ENCODE measurements around the gene CIDEB. TPM values are rescaled to one million over a fixed set of nuclear protein-coding genes. Genes with fewer than 3 reads are reported as not detected.
A peak's percentile ranks its signal among the peaks of the same experiment; 100 is the strongest.

Gene CIDEB
- polyA plus RNA-seq, 3 donors: 24.6 to 28.8 (median 26.5) TPM

DNA sequence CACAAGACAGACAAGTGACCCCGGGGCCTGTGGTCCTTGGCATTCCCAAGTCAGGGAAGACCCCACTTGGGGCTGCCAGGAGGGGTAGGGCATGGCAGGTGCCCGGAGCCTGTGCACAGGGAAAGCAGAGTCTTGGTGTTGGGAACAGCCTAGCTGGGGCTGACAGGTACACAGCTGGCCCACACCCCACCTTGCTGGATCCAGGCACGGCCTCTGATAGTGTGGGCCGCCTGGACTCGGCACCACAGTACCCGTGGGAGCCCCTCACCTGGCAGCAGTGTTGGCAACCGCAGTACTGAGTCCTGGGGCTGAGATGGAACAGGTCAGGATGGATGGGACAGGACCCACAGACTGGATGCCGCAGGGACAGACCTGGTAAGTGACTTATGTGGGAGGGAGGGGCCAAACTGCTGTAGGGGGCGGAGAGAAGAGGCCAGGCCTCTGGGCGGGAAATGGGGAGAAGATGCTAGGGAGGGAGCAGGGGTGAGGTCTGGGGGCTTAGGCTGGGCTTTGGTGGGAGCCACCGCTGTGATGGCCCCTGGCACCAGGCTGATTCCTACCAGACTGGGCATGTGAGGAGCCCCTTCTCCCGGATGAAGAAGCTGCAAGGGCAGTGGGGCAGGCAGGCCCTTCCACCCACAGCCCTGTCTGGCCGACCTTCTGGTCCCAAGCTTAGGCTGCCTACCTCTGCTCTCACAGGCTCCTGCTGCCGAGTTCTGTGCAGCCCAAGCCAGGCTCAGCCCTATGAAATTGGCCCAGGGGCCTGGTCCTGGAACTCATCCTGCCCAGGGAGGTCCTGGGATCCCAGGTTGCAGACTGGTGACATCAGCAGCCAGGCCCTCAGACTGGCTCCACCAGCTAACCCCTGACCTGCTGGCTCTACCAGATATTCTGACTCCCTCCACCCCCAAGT, 44.7 kb downstream of the CIDEB start, which contains the start of gene TGM1:
TSS of gene TGM1 (minus strand) at position 357 of the 913 bp plus-strand sequence. CDS start 825 bp downstream, outside the sequence.
- no peak for DNase-seq (ENCODE audit: extremely low read depth in 1 of 11, low read depth in 9 of 11, low spot score in 4 of 11)

DNA sequence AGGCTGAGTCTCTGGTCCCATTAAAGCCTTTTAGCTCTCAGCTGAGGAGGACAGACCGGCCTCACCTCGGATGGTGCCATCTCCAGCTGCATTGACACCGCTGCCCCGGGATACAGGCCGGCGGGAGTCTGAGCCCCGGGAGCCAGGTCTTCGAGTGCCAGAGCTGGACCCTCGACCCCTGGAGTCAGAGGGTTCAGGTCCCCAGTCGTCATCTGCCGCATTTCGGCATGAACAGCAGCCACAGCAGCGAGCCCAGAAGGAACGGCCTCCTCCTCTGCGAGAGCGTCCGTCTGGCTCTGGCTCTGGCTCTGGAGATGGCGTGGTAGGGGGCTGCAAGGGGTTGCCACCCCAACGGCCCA, 45.8 kb downstream of the CIDEB start:
- no peak for DNase-seq (ENCODE audit: extremely low read depth in 1 of 11, low read depth in 9 of 11, low spot score in 4 of 11)

DNA sequence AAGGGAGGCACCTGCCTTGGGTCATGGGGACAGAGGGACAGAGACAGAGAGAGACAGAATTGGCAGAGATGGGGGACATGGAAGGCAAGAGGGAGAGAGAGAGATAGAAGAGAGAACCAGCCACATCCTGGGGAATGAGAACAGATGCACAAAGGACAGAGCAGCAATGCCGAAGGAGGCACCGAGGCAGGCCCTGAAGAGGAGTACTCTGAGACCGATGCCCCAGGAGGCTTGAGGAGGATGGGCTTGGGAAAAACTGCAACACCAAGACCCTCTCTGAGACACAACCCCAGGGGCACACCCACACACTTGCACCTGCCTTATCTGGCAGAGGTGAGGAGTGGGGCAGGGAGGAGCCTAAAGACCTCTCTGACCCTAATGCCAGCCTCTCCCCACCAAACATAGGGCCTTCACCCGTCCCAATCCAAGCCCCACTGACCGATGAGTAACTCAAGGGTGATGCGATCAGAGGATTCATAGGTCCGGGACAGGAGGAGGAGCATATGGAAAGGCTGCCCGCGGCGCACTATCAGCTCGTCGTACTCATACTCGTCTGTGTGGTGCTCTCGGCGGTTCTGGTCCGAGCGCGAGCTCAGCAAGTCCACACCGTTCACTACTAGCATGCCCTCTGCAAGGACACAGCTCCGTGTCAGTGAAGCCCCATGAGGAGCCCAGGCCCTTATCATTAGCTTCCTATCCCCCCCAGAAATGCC, 46.4 kb downstream of the CIDEB start:
- DNase-seq (ENCODE audit: extremely low read depth in 1 of 11, low read depth in 9 of 11, low spot score in 4 of 11): no peak

DNA sequence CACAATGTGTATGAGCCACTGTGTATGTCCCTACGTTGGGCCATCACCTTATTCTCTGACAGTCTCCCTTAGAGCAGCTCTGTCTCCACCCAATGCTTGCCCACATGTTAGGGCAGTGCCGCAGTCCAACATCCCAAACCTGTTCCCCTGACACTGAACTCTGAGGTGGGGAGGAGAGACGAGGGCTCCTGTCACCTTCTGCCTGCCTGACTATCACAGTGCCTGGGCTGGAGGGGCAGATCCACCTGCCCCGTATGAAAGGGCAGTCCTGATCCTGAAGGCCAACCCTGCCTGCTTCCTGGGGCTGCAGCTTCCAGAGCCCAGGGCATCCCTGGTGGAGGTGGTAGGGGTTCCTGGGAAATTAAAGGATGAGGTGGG, 47.0 kb downstream of the CIDEB start:
- DNase-seq (ENCODE audit: extremely low read depth in 1 of 11, low read depth in 9 of 11, low spot score in 4 of 11): no peak

DNA sequence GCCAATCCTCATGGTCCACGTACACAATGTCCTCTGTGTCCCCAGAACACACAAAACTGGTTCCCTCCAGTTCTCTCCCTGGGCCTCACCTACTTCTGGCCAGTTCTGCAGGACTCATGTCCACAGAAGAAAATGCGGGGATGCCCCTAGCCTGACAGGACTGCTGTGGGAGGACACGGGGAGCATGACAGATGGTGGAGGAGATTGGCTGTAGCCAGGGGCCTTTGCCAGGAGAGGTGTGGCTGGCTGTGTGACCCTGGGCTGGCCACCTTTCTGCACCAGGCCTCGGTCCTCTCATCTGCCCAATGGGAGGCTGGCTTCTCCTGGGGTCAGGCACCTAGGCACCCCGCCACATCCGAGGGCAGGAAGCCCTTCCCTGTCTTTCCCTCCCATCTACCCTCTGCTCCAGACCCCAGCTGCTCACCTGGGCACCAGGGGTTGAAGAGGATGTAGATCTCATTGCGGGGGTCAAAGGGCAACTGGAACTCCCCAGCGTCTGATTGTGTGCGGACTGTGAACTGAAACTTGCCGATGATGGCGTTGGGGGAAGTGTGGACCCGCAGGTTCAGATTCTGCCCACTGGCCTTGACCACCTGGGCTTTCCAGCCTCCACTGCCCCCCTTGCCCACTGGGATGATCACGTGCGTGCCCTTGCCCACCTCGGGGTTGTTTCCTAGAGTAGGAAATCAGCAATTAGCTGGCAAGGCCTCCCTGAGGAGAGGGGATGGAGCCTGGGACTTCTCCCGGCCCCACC, 47.6 kb downstream of the CIDEB start:
- no peak for DNase-seq (ENCODE audit: extremely low read depth in 1 of 11, low read depth in 9 of 11, low spot score in 4 of 11)

DNA sequence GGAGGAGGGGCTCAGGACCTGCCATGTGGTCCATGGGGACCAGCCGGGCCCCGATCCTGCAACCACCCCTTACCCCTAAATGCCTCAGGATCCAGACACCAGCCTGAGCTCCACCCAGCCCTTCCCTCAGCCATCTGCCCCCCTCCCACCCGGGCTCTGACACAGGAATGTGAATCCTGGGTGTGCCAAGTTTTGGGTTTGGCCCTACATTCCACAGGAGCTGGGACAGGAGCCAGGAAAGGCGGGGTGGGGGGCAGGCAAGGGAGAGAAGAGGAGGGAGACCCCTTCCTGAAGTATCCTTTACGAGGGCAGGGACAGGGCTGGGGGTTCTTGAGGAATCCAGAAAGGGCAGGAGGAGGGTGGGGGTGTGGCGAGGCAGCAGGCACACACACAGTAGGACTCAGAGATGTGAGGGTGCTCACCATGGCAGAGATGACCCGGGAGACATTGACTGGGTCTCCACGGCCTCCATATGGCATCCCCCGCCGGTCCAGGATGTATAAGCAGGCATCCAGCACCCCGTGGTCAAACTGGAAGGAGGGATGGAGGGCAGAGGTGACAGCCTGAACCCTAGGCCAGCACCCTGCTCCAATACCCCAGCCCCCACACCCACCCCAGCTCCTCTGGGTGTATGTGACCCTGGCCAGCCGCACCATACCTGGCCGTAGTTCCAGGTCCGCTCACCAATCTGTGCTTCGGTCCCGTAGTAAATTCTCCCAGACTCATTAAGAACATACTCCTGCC, 48.3 kb downstream of the CIDEB start:
- DNase-seq (ENCODE audit: extremely low read depth in 1 of 11, low read depth in 9 of 11, low spot score in 4 of 11): peak in 1 of 11 donors; percentile 5

DNA sequence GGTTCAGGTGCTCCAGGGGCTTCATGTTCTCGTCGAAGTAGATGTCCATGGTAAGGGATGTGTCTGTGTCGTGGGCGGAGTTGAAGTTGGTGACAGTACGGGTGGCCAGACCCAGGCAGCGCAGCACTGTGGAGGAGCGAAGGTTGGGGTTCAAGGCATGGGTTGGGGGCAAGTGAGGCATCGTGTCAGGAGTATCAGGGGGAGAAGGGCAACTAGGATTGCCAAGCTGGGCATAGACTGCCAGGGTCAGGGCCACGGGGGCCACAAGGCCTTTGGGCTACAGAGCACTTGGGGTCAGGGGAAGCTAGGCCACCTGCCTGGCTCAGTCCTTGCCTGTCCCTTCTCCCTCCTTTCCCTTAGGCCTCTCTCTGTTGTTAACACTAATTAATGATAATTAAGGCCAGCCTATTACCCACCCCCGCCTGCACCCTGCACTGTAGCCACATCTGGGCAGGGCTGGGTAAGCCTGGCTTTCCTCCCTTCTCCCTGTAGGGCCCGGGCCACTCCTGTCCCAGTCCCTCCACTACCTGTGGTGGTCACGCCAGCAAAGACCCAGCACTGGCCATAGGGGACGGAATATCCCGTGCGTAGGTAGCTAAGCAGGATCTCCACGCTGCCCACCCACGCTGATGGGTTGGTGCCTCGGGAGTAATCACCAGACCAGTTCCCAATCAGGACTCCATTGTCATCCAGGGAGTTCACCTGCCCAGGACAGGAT, 49.1 kb downstream of the CIDEB start:
- no peak for DNase-seq (ENCODE audit: extremely low read depth in 1 of 11, low read depth in 9 of 11, low spot score in 4 of 11)

DNA sequence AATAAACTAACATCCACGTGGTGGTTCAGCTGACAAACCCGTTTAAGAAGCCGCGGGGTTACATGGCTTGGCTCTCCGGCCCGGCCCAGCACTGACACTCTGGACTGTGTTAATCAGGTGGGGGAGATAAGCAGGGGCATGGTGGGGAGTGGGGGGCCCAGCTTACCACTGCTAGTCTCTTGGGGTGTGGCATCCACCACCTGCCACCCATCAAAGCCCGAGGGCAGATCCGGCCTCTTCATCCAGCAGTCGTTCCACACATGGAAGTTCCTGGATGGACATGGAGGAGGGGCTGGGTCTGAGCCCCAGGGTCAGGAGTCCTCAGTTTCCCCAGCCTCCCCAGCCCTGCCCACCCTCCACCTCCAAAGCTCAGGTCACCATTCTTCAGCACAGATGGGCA, 49.7 kb downstream of the CIDEB start:
- DNase-seq (ENCODE audit: extremely low read depth in 1 of 11, low read depth in 9 of 11, low spot score in 4 of 11): no peak

DNA sequence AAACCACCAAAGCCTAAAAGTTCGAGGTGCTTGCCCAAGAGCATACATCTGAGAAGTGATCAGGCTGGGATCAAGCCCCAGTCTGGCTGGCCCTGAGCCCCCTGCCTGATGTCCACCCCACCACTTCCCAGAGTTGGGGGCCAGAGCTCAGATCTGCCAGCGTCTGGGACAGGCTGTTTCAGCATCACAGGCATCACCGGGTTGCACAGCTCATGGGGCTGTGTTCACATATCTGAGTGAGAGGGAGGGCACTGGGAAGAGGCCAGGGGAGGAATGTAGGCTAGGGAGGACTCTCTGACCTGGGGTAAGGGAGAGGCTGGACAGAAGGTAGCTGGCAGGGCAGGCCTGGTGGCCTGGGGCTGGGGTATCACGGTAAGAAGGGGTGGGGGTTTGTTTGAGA, 50.8 kb downstream of the CIDEB start:
- DNase-seq (ENCODE audit: extremely low read depth in 1 of 11, low read depth in 9 of 11, low spot score in 4 of 11): no peak

DNA sequence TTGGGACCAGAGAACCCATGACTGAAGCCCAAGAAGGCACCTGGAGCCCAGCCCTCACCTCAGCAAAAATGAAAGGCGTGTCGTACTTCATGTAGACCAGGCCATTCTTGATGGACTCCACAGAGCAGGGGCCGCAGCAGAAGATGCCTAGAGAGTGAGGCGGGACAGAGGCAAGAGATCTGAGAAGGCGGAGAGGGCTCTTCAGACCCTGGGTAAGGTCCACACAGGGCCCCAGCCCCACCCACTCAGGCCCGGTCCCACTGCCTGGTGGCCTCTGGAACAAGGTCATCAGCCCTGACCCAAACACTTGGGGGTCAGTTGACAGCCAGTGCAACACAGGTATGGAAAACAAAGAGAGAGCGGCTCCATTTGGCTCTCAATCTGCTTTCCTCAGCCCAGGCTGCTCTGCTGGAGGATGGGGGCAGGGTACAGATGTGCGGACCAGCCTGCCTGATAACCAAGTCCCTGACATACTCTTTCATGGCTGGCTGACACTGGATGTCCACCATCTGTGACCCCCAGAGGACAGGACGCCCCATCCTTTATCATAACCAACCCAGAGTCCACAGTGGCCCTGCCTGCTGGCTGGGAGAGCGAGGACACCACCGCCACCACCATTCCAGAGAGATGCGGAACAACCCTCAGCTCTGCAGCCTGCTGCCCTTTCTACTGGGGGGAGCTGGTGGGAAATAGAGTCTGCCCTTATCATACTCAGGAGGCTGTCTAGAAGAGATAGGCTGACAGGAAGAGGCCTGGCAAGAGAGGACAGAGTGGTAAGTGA, 51.7 kb downstream of the CIDEB start:
- no peak for DNase-seq (ENCODE audit: extremely low read depth in 1 of 11, low read depth in 9 of 11, low spot score in 4 of 11)

DNA sequence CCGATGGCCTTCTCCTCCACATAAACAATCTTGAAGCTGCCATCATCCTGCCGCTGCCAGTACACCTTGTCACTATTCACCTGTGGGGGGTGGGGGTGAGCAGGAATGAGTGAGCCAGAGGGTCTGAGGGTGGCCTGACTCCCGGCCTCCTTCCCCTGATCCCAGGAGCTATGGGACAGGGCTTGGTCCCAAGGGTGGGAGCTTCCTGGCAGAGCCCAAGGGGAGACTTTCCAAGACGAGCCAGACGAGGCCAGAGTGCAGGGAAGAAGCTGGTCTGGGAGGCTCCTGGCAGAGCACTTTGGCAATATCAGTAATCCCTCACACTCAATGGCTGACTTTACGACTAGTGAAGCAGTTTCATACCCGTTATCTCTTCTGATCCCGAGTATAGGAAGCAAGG, 52.3 kb downstream of the CIDEB start:
- no peak for DNase-seq (ENCODE audit: extremely low read depth in 1 of 11, low read depth in 9 of 11, low spot score in 4 of 11)

Other genes starting within 250 kb of the CIDEB start
- gene CPNE6, start 236.4 kb downstream of the CIDEB start, polyA plus RNA-seq (ENCODE audit: insufficient read length in 3 of 3): not detected
- 10 to 100 TPM; 28.9 to 37.3 (median 34.4) TPM for gene PCK2, start 213.7 kb downstream of the CIDEB start, polyA plus RNA-seq (ENCODE audit: insufficient read length in 3 of 3)
- gene DCAF11, start 193.2 kb downstream of the CIDEB start, polyA plus RNA-seq (ENCODE audit: insufficient read length in 3 of 3): 10 to 100 TPM; 72.3 to 85.0 (median 80.7) TPM
- gene NRL, start 193.0 kb downstream of the CIDEB start, polyA plus RNA-seq (ENCODE audit: insufficient read length in 3 of 3): 1 to 10 TPM; 1.5 to 2.7 (median 2.4) TPM
- gene FITM1, start 177.3 kb downstream of the CIDEB start, polyA plus RNA-seq (ENCODE audit: insufficient read length in 3 of 3): 1 to 10 TPM in 1 of 3 donors, under 1 TPM in 2; 0.56 to 1.6 (median 0.79) TPM
- 100 to 1,000 TPM; 198 to 220 (median 199) TPM for gene PSME1, start 171.8 kb downstream of the CIDEB start, polyA plus RNA-seq (ENCODE audit: insufficient read length in 3 of 3)
- 10 to 100 TPM; 18.4 to 21.1 (median 20.2) TPM for gene EMC9, start 166.4 kb downstream of the CIDEB start, polyA plus RNA-seq (ENCODE audit: insufficient read length in 3 of 3)
- 100 to 1,000 TPM; 150 to 170 (median 152) TPM for gene PSME2, start 161.4 kb downstream of the CIDEB start, polyA plus RNA-seq (ENCODE audit: insufficient read length in 3 of 3)
- 10 to 100 TPM; 45.5 to 59.5 (median 50.4) TPM for gene RNF31, start 160.5 kb downstream of the CIDEB start, polyA plus RNA-seq (ENCODE audit: insufficient read length in 3 of 3)
- 10 to 100 TPM; 56.3 to 66.1 (median 58.3) TPM for gene IRF9, start 146.7 kb downstream of the CIDEB start, polyA plus RNA-seq (ENCODE audit: insufficient read length in 3 of 3)
- 10 to 100 TPM; 64.2 to 76.7 (median 67.2) TPM for gene REC8, start 135.9 kb downstream of the CIDEB start, polyA plus RNA-seq (ENCODE audit: insufficient read length in 3 of 3)
- 10 to 100 TPM; 32.8 to 42.1 (median 40.5) TPM for gene IPO4, start 119.2 kb downstream of the CIDEB start, polyA plus RNA-seq (ENCODE audit: insufficient read length in 3 of 3)
- 10 to 100 TPM; 36.6 to 50.8 (median 47.1) TPM for gene TM9SF1, start 112.5 kb downstream of the CIDEB start, polyA plus RNA-seq (ENCODE audit: insufficient read length in 3 of 3)
- gene TSSK4, start 102.3 kb downstream of the CIDEB start, polyA plus RNA-seq (ENCODE audit: insufficient read length in 3 of 3): 10 to 100 TPM in 1 of 3 donors, 1 to 10 TPM in 2; 4.8 to 11.6 (median 6.8) TPM
- gene CHMP4A, start 94.5 kb downstream of the CIDEB start, polyA plus RNA-seq (ENCODE audit: insufficient read length in 3 of 3): 10 to 100 TPM; 56.1 to 58.4 (median 56.9) TPM
- 10 to 100 TPM; 10.2 to 17.3 (median 13.5) TPM for gene MDP1, start 91.9 kb downstream of the CIDEB start, polyA plus RNA-seq (ENCODE audit: insufficient read length in 3 of 3)
- 100 to 1,000 TPM; 198 to 251 (median 250) TPM for gene NEDD8, start 75.6 kb downstream of the CIDEB start, polyA plus RNA-seq (ENCODE audit: insufficient read length in 3 of 3)
- 100 to 1,000 TPM; 107 to 128 (median 115) TPM for gene GMPR2, start 75.0 kb downstream of the CIDEB start, polyA plus RNA-seq (ENCODE audit: insufficient read length in 3 of 3)
- 10 to 100 TPM; 52.8 to 65.8 (median 61.6) TPM for gene TINF2, start 65.4 kb downstream of the CIDEB start, polyA plus RNA-seq (ENCODE audit: insufficient read length in 3 of 3)
- gene TGM1, start 44.8 kb downstream of the CIDEB start, polyA plus RNA-seq (ENCODE audit: insufficient read length in 3 of 3): 1 to 10 TPM; 1.6 to 2.1 (median 2.0) TPM
- 10 to 100 TPM; 20.0 to 25.3 (median 23.5) TPM for gene RABGGTA, start 36.4 kb downstream of the CIDEB start, polyA plus RNA-seq (ENCODE audit: insufficient read length in 3 of 3)
- 10 to 100 TPM; 31.4 to 61.9 (median 37.9) TPM for gene DHRS1, start 8.2 kb downstream of the CIDEB start, polyA plus RNA-seq (ENCODE audit: insufficient read length in 3 of 3)
- gene NOP9, start 8.1 kb downstream of the CIDEB start, polyA plus RNA-seq (ENCODE audit: insufficient read length in 3 of 3): 10 to 100 TPM; 25.8 to 28.5 (median 26.7) TPM
- 1 to 10 TPM; 3.4 to 4.3 (median 3.7) TPM for gene LTB4R2, start 2.2 kb upstream of the CIDEB start, polyA plus RNA-seq (ENCODE audit: insufficient read length in 3 of 3)
- gene LTB4R, start 3.5 kb upstream of the CIDEB start, polyA plus RNA-seq (ENCODE audit: insufficient read length in 3 of 3): 1 to 10 TPM; 4.1 to 6.8 (median 5.6) TPM
- gene ADCY4, start 27.1 kb upstream of the CIDEB start, polyA plus RNA-seq (ENCODE audit: insufficient read length in 3 of 3): 10 to 100 TPM; 15.7 to 25.1 (median 21.6) TPM
- 1 to 10 TPM; 2.5 to 4.5 (median 3.1) TPM for gene RIPK3, start 32.0 kb upstream of the CIDEB start, polyA plus RNA-seq (ENCODE audit: insufficient read length in 3 of 3)
- 10 to 100 TPM; 58.4 to 95.5 (median 74.1) TPM for gene NFATC4, start 60.2 kb upstream of the CIDEB start, polyA plus RNA-seq (ENCODE audit: insufficient read length in 3 of 3)
- 10 to 100 TPM; 47.5 to 60.0 (median 47.8) TPM for gene NYNRIN, start 91.0 kb upstream of the CIDEB start, polyA plus RNA-seq (ENCODE audit: insufficient read length in 3 of 3)
- 1 to 10 TPM; 2.9 to 3.5 (median 3.0) TPM for gene CBLN3, start 121.7 kb upstream of the CIDEB start, polyA plus RNA-seq (ENCODE audit: insufficient read length in 3 of 3)
- gene KHNYN, start 122.0 kb upstream of the CIDEB start, polyA plus RNA-seq (ENCODE audit: insufficient read length in 3 of 3): 10 to 100 TPM; 44.8 to 51.6 (median 48.4) TPM
- 10 to 100 TPM; 51.4 to 76.8 (median 69.5) TPM for gene SDR39U1, start 134.8 kb upstream of the CIDEB start, polyA plus RNA-seq (ENCODE audit: insufficient read length in 3 of 3)
- under 1 TPM; 0.19 to 0.53 (median 0.32) TPM for gene CMA1, start 200.3 kb upstream of the CIDEB start, polyA plus RNA-seq (ENCODE audit: insufficient read length in 3 of 3)

Data from renal cortex interstitium (tissue), 11 donors.